Measurements from ENCODE around the gene OR8U1. TPM values are rescaled to one million over a fixed set of nuclear protein-coding genes. Genes with fewer than 3 reads are reported as not detected.
"Not testable (repeated sequence)": the region's sequence is repeated elsewhere in the genome, so short reads cannot be mapped to it uniquely, and the experiment has no call there.

OR8U1 gene
- total and polyA plus RNA-seq, 9 donors: not detected

- DNase-seq: no peak
- Histone ChIP-seq H3K4me3 (no peak overlapping the region), H3K9me3 (no peaks in the 10 kb centered on the region), H3K4me1 (ENCODE audit: insufficient read depth) (no peaks in the 10 kb centered on the region), H3K27me3 (no peaks in the 10 kb centered on the region), H3K36me3 (no peaks in the 10 kb centered on the region), H3K27ac (no peak overlapping the region)
- WGBS, 3 donors: 54 to 63% (median 57%) methylated on average over 3 of the region's 3 CpGs
- TF ChIP-seq EP300 (IDR thresholded peaks at IDR 0.05) (no peak), CTCF (IDR thresholded peaks at IDR 0.05) (no peak), POLR2A (IDR thresholded peaks at IDR 0.05) (no peak)
- intact Hi-C loops (cut with DNase I): no loop called here
Measured at GRCh38 chr11:56396047-56396446, 20.6 kb downstream of the OR8U1 start.

- WGBS, 3 donors: 85 to 94% (median 86%) methylated on average over 19 to 27 of the region's 27 CpGs
- H3K27ac ChIP-seq: not testable (repeated sequence)
Measured at GRCh38 chr11:56401858-56402461, 26.5 kb downstream of the OR8U1 start.

GRCh38 chr11:56404393-56404792, 29.0 kb downstream of the OR8U1 start:
- H3K27ac ChIP-seq: no peak overlapping the region
- no peak for DNase-seq
- no peaks in the 10 kb centered on the region for H3K4me1 ChIP-seq (ENCODE audit: insufficient read depth)
- 83 to 94% (median 90%) methylated on average over 2 of the region's 2 CpGs for WGBS, 3 donors
- H3K9me3 ChIP-seq: no peaks in the 10 kb centered on the region
- no peak for TF ChIP-seq POLR2A (IDR thresholded peaks at IDR 0.05)
- TF ChIP-seq EP300 (IDR thresholded peaks at IDR 0.05): no peak
- TF ChIP-seq CTCF (IDR thresholded peaks at IDR 0.05): no peak
- no peak overlapping the region for H3K4me3 ChIP-seq
- intact Hi-C loops (cut with DNase I): no loop called here
- no peaks in the 10 kb centered on the region for H3K27me3 ChIP-seq
- H3K36me3 ChIP-seq: no peaks in the 10 kb centered on the region

More at GRCh38 chr11:56401858-56402461, 26.5 kb downstream of the OR8U1 start:
- H3K4me3 ChIP-seq; intact Hi-C loops (cut with DNase I); H3K4me1 ChIP-seq (ENCODE audit: insufficient read depth); H3K27me3 ChIP-seq; DNase-seq; H3K9me3 ChIP-seq; H3K36me3 ChIP-seq: not testable (repeated sequence)

GRCh38 chr11:56410801-56411200, 35.4 kb downstream of the OR8U1 start:
- no peak for DNase-seq
- TF ChIP-seq EP300 (IDR thresholded peaks at IDR 0.05): no peak
- no peak for TF ChIP-seq CTCF (IDR thresholded peaks at IDR 0.05)
- no peak for TF ChIP-seq POLR2A (IDR thresholded peaks at IDR 0.05)
- H3K4me1 ChIP-seq (ENCODE audit: insufficient read depth): no peaks in the 10 kb centered on the region
- H3K4me3 ChIP-seq: no peak overlapping the region
- H3K27ac ChIP-seq: no peak overlapping the region
- intact Hi-C loops (cut with DNase I): no loop called here
- H3K36me3 ChIP-seq: no peaks in the 10 kb centered on the region
- no peaks in the 10 kb centered on the region for H3K9me3 ChIP-seq
- no peaks in the 10 kb centered on the region for H3K27me3 ChIP-seq

- WGBS, 3 donors: 74 to 83% (median 76%) methylated on average over 1 of the region's 1 CpG
- intact Hi-C loops (cut with DNase I): no loop called here
- H3K36me3 ChIP-seq: no peaks in the 10 kb centered on the region
- TF ChIP-seq CTCF (IDR thresholded peaks at IDR 0.05): no peak
- no peak for TF ChIP-seq POLR2A (IDR thresholded peaks at IDR 0.05)
- no peak for TF ChIP-seq EP300 (IDR thresholded peaks at IDR 0.05)
- H3K27me3 ChIP-seq: no peaks in the 10 kb centered on the region
- H3K27ac ChIP-seq: no peak within 1 kb of the TSS
- DNase-seq: no peak
- H3K4me1 ChIP-seq (ENCODE audit: insufficient read depth): no peaks in the 10 kb centered on the region
- no peaks in the 10 kb centered on the region for H3K9me3 ChIP-seq
- H3K4me3 ChIP-seq: no peak within 1 kb of the TSS
Measured at GRCh38 chr11:56412396-56412795, 37.0 kb downstream of the OR8U1 start, which contains the start of gene OR5AL1. TSS of gene OR5AL1 (plus strand) at chr11:56412696.

Other genes starting within 250 kb of the OR8U1 start
- not detected for gene OR8J3, start 235.4 kb upstream of the OR8U1 start, total RNA-seq
- gene OR8J3, start 235.4 kb upstream of the OR8U1 start, polyA plus RNA-seq: not detected
- gene OR8K5, start 215.3 kb upstream of the OR8U1 start, total RNA-seq: not detected
- not detected for gene OR8K5, start 215.3 kb upstream of the OR8U1 start, polyA plus RNA-seq
- not detected for gene OR5J2, start 199.0 kb upstream of the OR8U1 start, total RNA-seq
- gene OR5J2, start 199.0 kb upstream of the OR8U1 start, polyA plus RNA-seq: not detected
- gene OR5T2, start 141.4 kb upstream of the OR8U1 start, total RNA-seq: not detected
- not detected for gene OR5T2, start 141.4 kb upstream of the OR8U1 start, polyA plus RNA-seq
- gene OR5T3, start 123.4 kb upstream of the OR8U1 start, total RNA-seq: not detected
- not detected for gene OR5T3, start 123.4 kb upstream of the OR8U1 start, polyA plus RNA-seq
- not detected for gene OR5T1, start 101.5 kb upstream of the OR8U1 start, total RNA-seq
- gene OR5T1, start 101.5 kb upstream of the OR8U1 start, polyA plus RNA-seq: not detected
- gene OR8H1, start 83.4 kb upstream of the OR8U1 start, total RNA-seq: not detected
- not detected for gene OR8H1, start 83.4 kb upstream of the OR8U1 start, polyA plus RNA-seq
- not detected for gene OR8K3, start 60.5 kb upstream of the OR8U1 start, total RNA-seq
- not detected for gene OR8K3, start 60.5 kb upstream of the OR8U1 start, polyA plus RNA-seq
- not detected for gene OR8K1, start 29.6 kb upstream of the OR8U1 start, total RNA-seq
- not detected for gene OR8K1, start 29.6 kb upstream of the OR8U1 start, polyA plus RNA-seq
- gene OR8J1, start 21.3 kb upstream of the OR8U1 start, total RNA-seq: not detected
- not detected for gene OR8J1, start 21.3 kb upstream of the OR8U1 start, polyA plus RNA-seq
- not detected for gene OR5AL1, start 37.1 kb downstream of the OR8U1 start, total RNA-seq
- gene OR5AL1, start 37.1 kb downstream of the OR8U1 start, polyA plus RNA-seq: not detected
- gene OR5M3, start 97.7 kb downstream of the OR8U1 start, total RNA-seq: not detected
- not detected for gene OR5M3, start 97.7 kb downstream of the OR8U1 start, polyA plus RNA-seq
- not detected for gene OR5M8, start 115.7 kb downstream of the OR8U1 start, total RNA-seq
- not detected for gene OR5M8, start 115.7 kb downstream of the OR8U1 start, polyA plus RNA-seq
- gene OR5M11, start 167.6 kb downstream of the OR8U1 start, total RNA-seq: not detected
- gene OR5M11, start 167.6 kb downstream of the OR8U1 start, polyA plus RNA-seq: not detected
- not detected for gene OR5M10, start 202.1 kb downstream of the OR8U1 start, total RNA-seq
- not detected for gene OR5M10, start 202.1 kb downstream of the OR8U1 start, polyA plus RNA-seq
- not detected for gene OR5M1, start 239.2 kb downstream of the OR8U1 start, total RNA-seq
- gene OR5M1, start 239.2 kb downstream of the OR8U1 start, polyA plus RNA-seq: not detected

Data from ovary (tissue), 9 donors.